HL-60 (cell line): ENCODE data around the gene CALU.

ENCODE experiments used
- DNase-seq, 2 experiments: peaks; one replicate each; pipeline ENCODE4 v3.0.0-alpha.2; 2010 to 2020; ENCODE audit warnings: low read depth in 1 of 2, low spot score in 1 of 2
- H3K27ac ChIP-seq: fragments of 250-450 bp; sonication (Bioruptor Pico); replicated peaks from 2 replicates; pipeline ENCODE4 v1.5.1; 2020; ENCODE audit warnings: mild to moderate bottlenecking, moderate library complexity
- H3K27me3 ChIP-seq: fragments of 250-450 bp; sonication (Bioruptor Pico); 2 replicates; pipeline ENCODE4 v1.5.1; 2021; ENCODE audit warnings: mild to moderate bottlenecking, moderate library complexity; ENCODE audit not compliant: insufficient read depth, poor library complexity, severe bottlenecking
- H3K4me3 ChIP-seq: replicated peaks from 2 replicates; pipeline ENCODE4 v1.5.1; 2011; ENCODE audit warnings: mild to moderate bottlenecking, control low read depth, low read length; ENCODE audit not compliant: insufficient read depth
- GABPA ChIP-seq: IDR thresholded peaks from 2 replicates; pipeline ENCODE4 v1.6.1; 2012; ENCODE audit warnings: low read depth
- POLR2AphosphoS5 ChIP-seq: IDR thresholded peaks from 2 replicates; pipeline ENCODE4 v1.6.1; 2012; ENCODE audit warnings: low read depth
- SPI1 ChIP-seq: IDR thresholded peaks from 2 replicates; pipeline ENCODE4 v1.6.1; 2012; ENCODE audit warnings: low read depth, mild to moderate bottlenecking, borderline replicate concordance
- TF ChIP-seq, protein P1 (sequence below): IDR thresholded peaks from 2 replicates; pipeline ENCODE4 v1.6.1; 2012; ENCODE audit warnings: low read depth; ENCODE audit not compliant: insufficient replicate concordance
- TF ChIP-seq, protein P2 (sequence below): IDR thresholded peaks from one replicate; pipeline ENCODE4 v1.5.1; 2011; ENCODE audit warnings: low read length, control low read depth, inconsistent platforms; ENCODE audit not compliant: insufficient read depth

CALU gene

GRCh38 chr7:128804484-128804883 lies 65.3 kb downstream of the CALU start:
- DNase-seq, result no peak
- Histone ChIP-seq H3K27me3 (no peaks in the 10 kb centered on the region), H3K27ac (no peak overlapping the region), H3K4me3 (no peak overlapping the region)
- TF ChIP-seq, protein P1, sequence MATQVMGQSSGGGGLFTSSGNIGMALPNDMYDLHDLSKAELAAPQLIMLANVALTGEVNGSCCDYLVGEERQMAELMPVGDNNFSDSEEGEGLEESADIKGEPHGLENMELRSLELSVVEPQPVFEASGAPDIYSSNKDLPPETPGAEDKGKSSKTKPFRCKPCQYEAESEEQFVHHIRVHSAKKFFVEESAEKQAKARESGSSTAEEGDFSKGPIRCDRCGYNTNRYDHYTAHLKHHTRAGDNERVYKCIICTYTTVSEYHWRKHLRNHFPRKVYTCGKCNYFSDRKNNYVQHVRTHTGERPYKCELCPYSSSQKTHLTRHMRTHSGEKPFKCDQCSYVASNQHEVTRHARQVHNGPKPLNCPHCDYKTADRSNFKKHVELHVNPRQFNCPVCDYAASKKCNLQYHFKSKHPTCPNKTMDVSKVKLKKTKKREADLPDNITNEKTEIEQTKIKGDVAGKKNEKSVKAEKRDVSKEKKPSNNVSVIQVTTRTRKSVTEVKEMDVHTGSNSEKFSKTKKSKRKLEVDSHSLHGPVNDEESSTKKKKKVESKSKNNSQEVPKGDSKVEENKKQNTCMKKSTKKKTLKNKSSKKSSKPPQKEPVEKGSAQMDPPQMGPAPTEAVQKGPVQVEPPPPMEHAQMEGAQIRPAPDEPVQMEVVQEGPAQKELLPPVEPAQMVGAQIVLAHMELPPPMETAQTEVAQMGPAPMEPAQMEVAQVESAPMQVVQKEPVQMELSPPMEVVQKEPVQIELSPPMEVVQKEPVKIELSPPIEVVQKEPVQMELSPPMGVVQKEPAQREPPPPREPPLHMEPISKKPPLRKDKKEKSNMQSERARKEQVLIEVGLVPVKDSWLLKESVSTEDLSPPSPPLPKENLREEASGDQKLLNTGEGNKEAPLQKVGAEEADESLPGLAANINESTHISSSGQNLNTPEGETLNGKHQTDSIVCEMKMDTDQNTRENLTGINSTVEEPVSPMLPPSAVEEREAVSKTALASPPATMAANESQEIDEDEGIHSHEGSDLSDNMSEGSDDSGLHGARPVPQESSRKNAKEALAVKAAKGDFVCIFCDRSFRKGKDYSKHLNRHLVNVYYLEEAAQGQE, result no peak
- TF ChIP-seq, protein P2, sequence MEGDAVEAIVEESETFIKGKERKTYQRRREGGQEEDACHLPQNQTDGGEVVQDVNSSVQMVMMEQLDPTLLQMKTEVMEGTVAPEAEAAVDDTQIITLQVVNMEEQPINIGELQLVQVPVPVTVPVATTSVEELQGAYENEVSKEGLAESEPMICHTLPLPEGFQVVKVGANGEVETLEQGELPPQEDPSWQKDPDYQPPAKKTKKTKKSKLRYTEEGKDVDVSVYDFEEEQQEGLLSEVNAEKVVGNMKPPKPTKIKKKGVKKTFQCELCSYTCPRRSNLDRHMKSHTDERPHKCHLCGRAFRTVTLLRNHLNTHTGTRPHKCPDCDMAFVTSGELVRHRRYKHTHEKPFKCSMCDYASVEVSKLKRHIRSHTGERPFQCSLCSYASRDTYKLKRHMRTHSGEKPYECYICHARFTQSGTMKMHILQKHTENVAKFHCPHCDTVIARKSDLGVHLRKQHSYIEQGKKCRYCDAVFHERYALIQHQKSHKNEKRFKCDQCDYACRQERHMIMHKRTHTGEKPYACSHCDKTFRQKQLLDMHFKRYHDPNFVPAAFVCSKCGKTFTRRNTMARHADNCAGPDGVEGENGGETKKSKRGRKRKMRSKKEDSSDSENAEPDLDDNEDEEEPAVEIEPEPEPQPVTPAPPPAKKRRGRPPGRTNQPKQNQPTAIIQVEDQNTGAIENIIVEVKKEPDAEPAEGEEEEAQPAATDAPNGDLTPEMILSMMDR, result no peak
- no peak for TF ChIP-seq GABPA
- TF ChIP-seq SPI1, result no peak

GRCh38 chr7:128805225-128805624 lies 66.1 kb downstream of the CALU start:
- Histone ChIP-seq H3K27ac (no peak overlapping the region), H3K27me3 (no peaks in the 10 kb centered on the region), H3K4me3 (no peak overlapping the region)
- no peak for DNase-seq
- TF ChIP-seq POLR2AphosphoS5, result no peak
- TF ChIP-seq, protein P1, result no peak
- TF ChIP-seq GABPA, result no peak
- TF ChIP-seq, protein P2, result no peak
- no peak for TF ChIP-seq SPI1

GRCh38 chr7:128807191-128807590 lies 68.0 kb downstream of the CALU start:
- H3K27ac ChIP-seq, result no peak overlapping the region
- DNase-seq, result no peak
- H3K27me3 ChIP-seq, result no peaks in the 10 kb centered on the region
- H3K4me3 ChIP-seq, result no peak overlapping the region
- no peak for TF ChIP-seq SPI1
- no peak for TF ChIP-seq GABPA
- TF ChIP-seq, protein P2, result no peak
- TF ChIP-seq, protein P1, result no peak
- TF ChIP-seq POLR2AphosphoS5, result no peak
